DOHH2 (cell line): Measurements from ENCODE around the gene ZBTB33.

Experiments used
- H3F3A ChIP-seq: fragments of 200-600 bp; sonication (generic), shearing (Covaris generic); 2 replicates; pipeline ENCODE4 v1.6.0; 2016; ENCODE audit warnings: antibody characterized with exemption, mild to moderate bottlenecking; ENCODE audit not compliant: control insufficient read depth, insufficient read depth
- H3K27ac ChIP-seq: fragments of 200-600 bp; sonication (generic); 2 replicates; pipeline ENCODE4 v1.5.1; 2014; ENCODE audit warnings: low read depth, mild to moderate bottlenecking, low read length, moderate library complexity
- H3K27me3 ChIP-seq: fragments of 200-600 bp; sonication (generic); 2 replicates; pipeline ENCODE4 v1.6.1; 2014; ENCODE audit warnings: mild to moderate bottlenecking, low read length, mixed read lengths; ENCODE audit not compliant: control insufficient read depth
- H3K36me3 ChIP-seq: fragments of 200-600 bp; sonication (generic); 2 replicates; pipeline ENCODE4 v1.6.1; 2014; ENCODE audit warnings: mild to moderate bottlenecking, low read length, moderate library complexity, mixed read lengths; ENCODE audit not compliant: control insufficient read depth
- H3K4me1 ChIP-seq: fragments of 200-600 bp; sonication (generic); 2 replicates; pipeline ENCODE4 v1.6.1; 2014; ENCODE audit warnings: mild to moderate bottlenecking, low read length, mixed read lengths; ENCODE audit not compliant: control insufficient read depth
- H3K4me2 ChIP-seq: fragments of 200-600 bp; sonication (generic); 2 replicates; pipeline ENCODE4 v1.6.0; 2014; ENCODE audit warnings: mild to moderate bottlenecking, low read length, moderate library complexity
- H3K4me3 ChIP-seq: fragments of 200-600 bp; sonication (generic); 2 replicates; pipeline ENCODE4 v1.5.1; 2014; ENCODE audit warnings: mild to moderate bottlenecking, low read length, mixed read lengths
- H3K79me2 ChIP-seq: fragments of 200-600 bp; sonication (generic); 2 replicates; pipeline ENCODE4 v1.6.1; 2014; ENCODE audit warnings: mild to moderate bottlenecking, low read length, mixed read lengths; ENCODE audit not compliant: control insufficient read depth
- H3K9me2 ChIP-seq: fragments of 200-600 bp; sonication (generic); replicated peaks from 2 replicates; pipeline ENCODE4 v1.6.1; 2014; ENCODE audit warnings: mild to moderate bottlenecking, low read length, mixed read lengths; ENCODE audit not compliant: control insufficient read depth
- H3K9me3 ChIP-seq: fragments of 200-600 bp; sonication (generic); 2 replicates; pipeline ENCODE4 v1.6.1; 2014; ENCODE audit warnings: antibody characterized with exemption, low read length, mixed read lengths; ENCODE audit not compliant: control insufficient read depth, insufficient read depth
- H4K20me1 ChIP-seq: fragments of 200-600 bp; sonication (generic); 2 replicates; pipeline ENCODE4 v1.6.0; 2014; ENCODE audit warnings: low read depth, mild to moderate bottlenecking, antibody characterized with exemption, low read length, moderate library complexity; ENCODE audit not compliant: control insufficient read depth, insufficient read depth
- EZH2phosphoT487 ChIP-seq: fragments of 200-600 bp; sonication (generic); IDR thresholded peaks from 2 replicates; pipeline ENCODE4 v1.6.1; 2017; ENCODE audit warnings: borderline replicate concordance, mild to moderate bottlenecking, antibody characterized with exemption, low read length, moderate library complexity, mixed read lengths
- TF ChIP-seq, protein P1 (sequence below): fragments of 200-600 bp; sonication (generic); IDR thresholded peaks from one replicate; pipeline ENCODE4 v1.5.1; 2014; ENCODE audit warnings: antibody characterized with exemption, mild to moderate bottlenecking, low read depth, low read length; ENCODE audit not compliant: poor library complexity, severe bottlenecking

ZBTB33 gene

DNA sequence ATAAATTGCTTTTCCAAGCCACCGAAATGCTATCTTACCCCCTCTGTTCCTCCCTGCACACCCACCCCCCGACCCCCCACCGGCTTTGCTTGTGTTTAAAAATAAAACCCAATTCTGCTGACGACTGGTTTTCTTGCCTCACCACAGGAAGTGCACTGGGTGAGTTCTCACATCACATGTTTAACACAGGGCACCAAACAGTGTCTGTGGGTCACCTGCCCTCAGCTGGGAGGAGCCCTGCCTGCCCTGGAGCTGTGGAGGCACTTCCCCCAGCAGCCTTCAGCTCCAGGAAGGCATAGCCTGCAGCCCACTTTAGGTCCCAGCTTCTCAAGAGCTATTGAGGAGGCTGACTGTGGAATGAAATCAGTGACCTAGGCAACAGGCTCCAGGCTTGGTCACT is 51.8 kb downstream of the ZBTB33 start:
- Histone ChIP-seq H3K27ac (peak overlapping the region; percentile 47), H3K9me2 (no peaks in the 10 kb centered on the region), H3K79me2 (no peaks in the 10 kb centered on the region), H3K4me2 (peak overlapping the region; percentile 65), H3K9me3 (no peaks in the 10 kb centered on the region), H4K20me1 (no peaks in the 10 kb centered on the region), H3F3A (no peaks in the 10 kb centered on the region), H3K4me3 (peak overlapping the region; percentile 56), H3K4me1 (peaks cover 51% of the 10 kb centered on the region), H3K36me3 (no peaks in the 10 kb centered on the region), H3K27me3 (no peaks in the 10 kb centered on the region)
- TF ChIP-seq, protein P1, sequence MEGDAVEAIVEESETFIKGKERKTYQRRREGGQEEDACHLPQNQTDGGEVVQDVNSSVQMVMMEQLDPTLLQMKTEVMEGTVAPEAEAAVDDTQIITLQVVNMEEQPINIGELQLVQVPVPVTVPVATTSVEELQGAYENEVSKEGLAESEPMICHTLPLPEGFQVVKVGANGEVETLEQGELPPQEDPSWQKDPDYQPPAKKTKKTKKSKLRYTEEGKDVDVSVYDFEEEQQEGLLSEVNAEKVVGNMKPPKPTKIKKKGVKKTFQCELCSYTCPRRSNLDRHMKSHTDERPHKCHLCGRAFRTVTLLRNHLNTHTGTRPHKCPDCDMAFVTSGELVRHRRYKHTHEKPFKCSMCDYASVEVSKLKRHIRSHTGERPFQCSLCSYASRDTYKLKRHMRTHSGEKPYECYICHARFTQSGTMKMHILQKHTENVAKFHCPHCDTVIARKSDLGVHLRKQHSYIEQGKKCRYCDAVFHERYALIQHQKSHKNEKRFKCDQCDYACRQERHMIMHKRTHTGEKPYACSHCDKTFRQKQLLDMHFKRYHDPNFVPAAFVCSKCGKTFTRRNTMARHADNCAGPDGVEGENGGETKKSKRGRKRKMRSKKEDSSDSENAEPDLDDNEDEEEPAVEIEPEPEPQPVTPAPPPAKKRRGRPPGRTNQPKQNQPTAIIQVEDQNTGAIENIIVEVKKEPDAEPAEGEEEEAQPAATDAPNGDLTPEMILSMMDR: no peak

GRCh38 chrX:120304256-120304655 is 53.6 kb downstream of the ZBTB33 start:
- no peaks in the 10 kb centered on the region for H3F3A ChIP-seq
- TF ChIP-seq, protein P1: no peak
- TF ChIP-seq EZH2phosphoT487: no peak
- no peaks in the 10 kb centered on the region for H4K20me1 ChIP-seq
- peak overlapping the region; percentile 24; the same call in 1 of the 2 replicates for H3K27ac ChIP-seq
- no peaks in the 10 kb centered on the region for H3K9me2 ChIP-seq
- no peaks in the 10 kb centered on the region for H3K36me3 ChIP-seq
- H3K27me3 ChIP-seq: peaks cover 13% of the 10 kb centered on the region
- H3K4me1 ChIP-seq: peaks cover 56% of the 10 kb centered on the region
- peak overlapping the region; percentile 33 for H3K4me3 ChIP-seq
- no peaks in the 10 kb centered on the region for H3K79me2 ChIP-seq
- no peaks in the 10 kb centered on the region for H3K9me3 ChIP-seq
- H3K4me2 ChIP-seq: peak overlapping the region; percentile 52

GRCh38 chrX:120305531-120306141 is 55.0 kb downstream of the ZBTB33 start:
- Histone ChIP-seq H3K36me3 (no peaks in the 10 kb centered on the region), H3K27me3 (peaks cover 21% of the 10 kb centered on the region), H3F3A (no peaks in the 10 kb centered on the region), H3K79me2 (no peaks in the 10 kb centered on the region), H3K9me3 (no peaks in the 10 kb centered on the region), H3K4me3 (no peak overlapping the region), H4K20me1 (no peaks in the 10 kb centered on the region), H3K27ac (no peak overlapping the region), H3K4me1 (peaks cover 62% of the 10 kb centered on the region), H3K9me2 (no peaks in the 10 kb centered on the region), H3K4me2 (no peak overlapping the region)
- TF ChIP-seq, protein P1: no peak
- TF ChIP-seq EZH2phosphoT487: no peak
